ENCODE results near the gene CASZ1. TPM values are rescaled to one million over a fixed set of nuclear protein-coding genes. Genes with fewer than 3 reads are reported as not detected.

Gene CASZ1
- total and polyA plus RNA-seq, 4 donors = 3.4 to 39.0 (median 13.8) TPM

DNA sequence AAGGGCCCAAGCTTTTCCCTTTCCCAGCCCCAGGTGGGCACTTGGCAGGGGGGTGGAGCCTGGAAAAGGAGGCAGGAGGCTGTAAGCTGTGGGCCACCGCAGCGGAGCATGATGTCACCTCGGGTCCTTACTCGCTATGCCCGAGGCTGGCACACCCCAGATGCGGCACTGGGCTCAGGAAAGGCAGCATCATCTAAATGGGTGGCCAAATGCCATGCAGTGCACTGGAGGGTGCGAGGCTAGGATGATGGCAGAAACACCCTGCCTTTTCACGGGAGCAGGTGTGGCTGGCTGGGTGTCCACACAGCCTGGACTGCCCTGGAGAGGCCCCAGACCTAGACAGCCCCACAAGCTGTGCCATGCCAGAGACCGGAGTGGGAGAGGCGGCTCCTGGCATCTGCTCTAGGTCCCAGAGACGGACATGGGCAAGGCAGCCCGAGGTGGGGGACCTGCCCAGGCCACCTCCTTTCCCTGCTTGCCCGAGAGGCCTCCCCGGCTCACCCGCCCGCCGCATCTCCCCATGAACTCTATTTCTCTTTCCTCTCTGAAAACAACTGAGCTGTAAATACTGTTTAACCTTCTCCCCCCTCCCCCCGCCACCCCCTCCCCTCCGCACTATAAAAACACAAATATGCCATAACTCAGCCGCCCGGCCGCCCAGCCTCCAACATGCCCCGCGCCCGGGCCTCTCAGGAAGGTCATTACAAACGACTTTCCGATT is 124.7 kb downstream of the CASZ1 start:
- Histone ChIP-seq H3K4me3 (ENCODE audit: low read length in 2 of 2) (no peak overlapping the region), H3K9me3 (ENCODE audit: control insufficient read depth, low read length) (no peaks in the 10 kb centered on the region), H3K4me1 (ENCODE audit: control insufficient read depth in 1 of 2, insufficient read depth in 2 of 2, low read length in 2 of 2) (no peaks in the 10 kb centered on the region), H3K36me3 (ENCODE audit: control insufficient read depth in 1 of 2, insufficient read depth in 2 of 2, low read length in 1 of 2) (no peaks in the 10 kb centered on the region), H3K27me3 (ENCODE audit: control insufficient read depth in 1 of 2, insufficient read depth in 2 of 2, low read length in 1 of 2) (no peaks in the 10 kb centered on the region), H3K27ac (ENCODE audit: low read depth in 1 of 2, low read length in 2 of 2) (no peak overlapping the region)
- intact Hi-C loops (cut with DNase I) = no loop called here
- 82 to 86% methylated on average over 25 to 27 of the region's 27 CpGs for WGBS, 2 donors
- no peak for ATAC-seq (ENCODE audit: low FRiP score)
- DNase-seq = no peak

DNA sequence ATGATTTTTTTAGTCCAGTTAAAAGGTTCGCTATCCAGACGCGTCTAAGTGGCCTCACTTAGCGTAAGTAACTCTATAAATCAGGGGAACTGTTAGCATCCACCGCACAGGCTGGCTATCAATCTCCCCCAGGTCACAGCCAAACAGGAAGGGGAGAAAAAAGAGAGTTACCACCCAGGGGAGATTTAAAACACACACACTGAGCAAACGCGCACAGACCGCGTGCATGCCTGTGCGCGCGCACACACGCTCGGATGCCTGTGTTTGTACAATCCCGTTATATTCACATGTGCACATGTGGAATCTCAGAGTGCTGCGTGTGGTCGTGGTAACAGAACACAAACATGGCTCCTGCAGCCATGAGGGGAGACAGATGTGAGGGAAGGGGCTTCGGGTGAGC is 125.4 kb downstream of the CASZ1 start:
- H3K27me3 ChIP-seq (ENCODE audit: control insufficient read depth in 1 of 2, insufficient read depth in 2 of 2, low read length in 1 of 2) = no peaks in the 10 kb centered on the region
- ATAC-seq (ENCODE audit: low FRiP score) (no peak), DNase-seq (no peak)
- H3K36me3 ChIP-seq (ENCODE audit: control insufficient read depth in 1 of 2, insufficient read depth in 2 of 2, low read length in 1 of 2) = no peaks in the 10 kb centered on the region
- intact Hi-C loops (cut with DNase I) = no loop called here
- WGBS, 2 donors = 86 to 88% methylated on average over 18 of the region's 18 CpGs
- no peak overlapping the region for H3K27ac ChIP-seq (ENCODE audit: low read depth in 1 of 2, low read length in 2 of 2)
- H3K9me3 ChIP-seq (ENCODE audit: control insufficient read depth, low read length) = no peaks in the 10 kb centered on the region
- H3K4me3 ChIP-seq (ENCODE audit: low read length in 2 of 2) = no peak overlapping the region
- H3K4me1 ChIP-seq (ENCODE audit: control insufficient read depth in 1 of 2, insufficient read depth in 2 of 2, low read length in 2 of 2) = no peaks in the 10 kb centered on the region

DNA sequence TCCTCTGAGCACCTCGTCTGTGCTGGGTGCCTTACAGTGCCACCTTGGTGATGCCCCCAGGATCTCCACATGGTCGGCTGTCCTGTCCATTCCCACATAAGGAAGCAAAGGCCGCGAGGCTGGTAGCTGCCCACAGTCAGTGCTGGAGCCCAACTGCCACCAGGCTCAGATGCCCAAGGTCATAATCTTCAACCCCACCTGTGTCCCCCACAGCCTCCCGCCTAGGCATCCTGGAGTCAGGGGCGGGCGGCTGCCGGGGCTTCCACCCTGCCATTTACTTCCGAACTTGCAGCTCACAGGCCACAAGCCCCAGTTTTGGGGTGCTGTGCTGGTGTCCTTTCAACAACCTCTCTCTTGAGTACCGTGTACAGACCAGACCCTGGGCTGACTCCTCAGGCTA is 126.3 kb downstream of the CASZ1 start:
- Histone ChIP-seq H3K36me3 (ENCODE audit: control insufficient read depth in 1 of 2, insufficient read depth in 2 of 2, low read length in 1 of 2) (no peaks in the 10 kb centered on the region), H3K9me3 (ENCODE audit: control insufficient read depth, low read length) (no peaks in the 10 kb centered on the region), H3K27me3 (ENCODE audit: control insufficient read depth in 1 of 2, insufficient read depth in 2 of 2, low read length in 1 of 2) (no peaks in the 10 kb centered on the region), H3K4me3 (ENCODE audit: low read length in 2 of 2) (no peak overlapping the region), H3K4me1 (ENCODE audit: control insufficient read depth in 1 of 2, insufficient read depth in 2 of 2, low read length in 2 of 2) (no peaks in the 10 kb centered on the region), H3K27ac (ENCODE audit: low read depth in 1 of 2, low read length in 2 of 2) (no peak overlapping the region)
- ATAC-seq (ENCODE audit: low FRiP score) (no peak), DNase-seq (no peak)
- 94 to 95% methylated on average over 10 of the region's 10 CpGs for WGBS, 2 donors
- intact Hi-C loops (cut with DNase I) = no loop called here

DNA sequence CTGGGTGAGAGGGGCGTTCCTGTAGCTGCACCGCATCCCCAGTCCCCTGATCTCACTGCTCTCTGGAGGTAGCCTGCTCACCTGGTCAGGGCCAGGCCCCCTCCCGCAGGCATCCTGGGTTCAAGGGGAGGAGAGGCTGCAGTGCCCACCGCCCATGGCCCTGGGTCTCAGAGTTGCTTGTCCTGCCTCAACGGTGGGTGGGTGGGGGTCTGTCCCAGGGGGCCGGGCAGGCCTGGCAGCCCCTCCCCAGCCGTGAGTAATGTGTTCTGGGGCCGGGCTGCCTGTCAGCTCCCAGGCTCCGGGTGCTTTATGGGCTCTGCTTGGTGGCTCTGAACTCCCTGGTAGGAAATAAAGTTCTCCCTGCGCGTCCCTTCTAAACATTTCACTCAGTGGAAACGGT is 126.9 kb downstream of the CASZ1 start:
- 82 to 84% methylated on average over 12 of the region's 12 CpGs for WGBS, 2 donors
- no peaks in the 10 kb centered on the region for H3K4me1 ChIP-seq (ENCODE audit: control insufficient read depth in 1 of 2, insufficient read depth in 2 of 2, low read length in 2 of 2)

DNA sequence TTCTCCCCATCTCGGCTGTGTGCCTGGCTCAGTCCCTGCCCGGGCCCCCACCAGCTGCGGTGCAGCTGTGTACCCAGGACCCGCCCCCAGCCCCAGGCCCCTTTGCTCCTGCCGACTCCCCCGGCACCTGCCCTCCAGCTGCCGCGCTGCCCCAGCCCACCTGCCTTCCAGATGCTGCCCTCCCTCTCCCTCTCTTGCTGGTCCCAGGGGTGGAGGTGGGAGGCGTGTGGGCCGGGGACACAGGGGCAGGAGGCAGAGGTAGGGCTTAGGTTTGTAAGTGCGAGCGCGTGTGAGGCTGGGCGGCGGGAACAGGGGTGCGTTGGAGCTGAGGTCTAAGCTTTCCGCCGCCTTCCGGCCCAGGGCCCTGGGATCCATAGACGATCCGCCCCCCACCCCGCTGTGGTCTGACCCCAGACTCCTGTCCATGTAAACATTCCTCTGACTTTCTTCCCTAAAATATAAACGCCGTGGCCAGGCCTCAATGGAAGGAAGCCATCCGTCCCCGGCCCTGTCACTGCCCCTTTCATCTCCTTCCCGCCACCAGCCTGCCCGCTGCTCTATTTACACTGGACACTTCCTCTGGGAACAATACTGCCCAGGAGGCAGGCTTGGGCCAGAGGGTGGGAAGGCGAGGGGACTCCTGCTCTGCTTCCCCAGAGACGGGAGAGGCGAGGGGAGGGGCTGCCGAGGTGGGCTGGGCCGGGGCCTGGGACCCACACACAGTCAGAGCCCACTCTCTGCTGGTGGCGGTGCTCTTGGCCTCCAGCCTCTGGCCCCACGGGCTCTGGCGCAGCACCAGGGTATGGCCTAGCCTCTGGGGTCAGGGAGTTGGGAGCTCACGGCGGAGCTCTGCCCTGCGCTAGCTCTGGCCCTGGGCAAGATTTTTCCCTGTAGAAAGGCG is 128.3 kb downstream of the CASZ1 start:
- Histone ChIP-seq H3K4me1 (ENCODE audit: control insufficient read depth in 1 of 2, insufficient read depth in 2 of 2, low read length in 2 of 2) (no peaks in the 10 kb centered on the region), H3K27ac (ENCODE audit: low read depth in 1 of 2, low read length in 2 of 2) (peak overlapping the region; percentile 15 to 42), H3K9me3 (ENCODE audit: control insufficient read depth, low read length) (no peaks in the 10 kb centered on the region), H3K27me3 (ENCODE audit: control insufficient read depth in 1 of 2, insufficient read depth in 2 of 2, low read length in 1 of 2) (no peaks in the 10 kb centered on the region), H3K36me3 (ENCODE audit: control insufficient read depth in 1 of 2, insufficient read depth in 2 of 2, low read length in 1 of 2) (no peaks in the 10 kb centered on the region), H3K4me3 (ENCODE audit: low read length in 2 of 2) (no peak overlapping the region)
- WGBS, 2 donors = 38 to 52% methylated on average over 36 to 40 of the region's 40 CpGs
- intact Hi-C loops (cut with DNase I) = no loop called here
- ATAC-seq (ENCODE audit: low FRiP score) (peak; percentile 40), DNase-seq (no peak)

More for the DNA sequence above, 126.9 kb downstream of the CASZ1 start:
- H3K27ac ChIP-seq (ENCODE audit: low read depth in 1 of 2, low read length in 2 of 2) = no peak overlapping the region
- intact Hi-C loops (cut with DNase I) = no loop called here
- no peaks in the 10 kb centered on the region for H3K27me3 ChIP-seq (ENCODE audit: control insufficient read depth in 1 of 2, insufficient read depth in 2 of 2, low read length in 1 of 2)
- DNase-seq = no peak
- no peaks in the 10 kb centered on the region for H3K36me3 ChIP-seq (ENCODE audit: control insufficient read depth in 1 of 2, insufficient read depth in 2 of 2, low read length in 1 of 2)
- no peak for ATAC-seq (ENCODE audit: low FRiP score)
- H3K4me3 ChIP-seq (ENCODE audit: low read length in 2 of 2) = no peak overlapping the region
- no peaks in the 10 kb centered on the region for H3K9me3 ChIP-seq (ENCODE audit: control insufficient read depth, low read length)

DNA sequence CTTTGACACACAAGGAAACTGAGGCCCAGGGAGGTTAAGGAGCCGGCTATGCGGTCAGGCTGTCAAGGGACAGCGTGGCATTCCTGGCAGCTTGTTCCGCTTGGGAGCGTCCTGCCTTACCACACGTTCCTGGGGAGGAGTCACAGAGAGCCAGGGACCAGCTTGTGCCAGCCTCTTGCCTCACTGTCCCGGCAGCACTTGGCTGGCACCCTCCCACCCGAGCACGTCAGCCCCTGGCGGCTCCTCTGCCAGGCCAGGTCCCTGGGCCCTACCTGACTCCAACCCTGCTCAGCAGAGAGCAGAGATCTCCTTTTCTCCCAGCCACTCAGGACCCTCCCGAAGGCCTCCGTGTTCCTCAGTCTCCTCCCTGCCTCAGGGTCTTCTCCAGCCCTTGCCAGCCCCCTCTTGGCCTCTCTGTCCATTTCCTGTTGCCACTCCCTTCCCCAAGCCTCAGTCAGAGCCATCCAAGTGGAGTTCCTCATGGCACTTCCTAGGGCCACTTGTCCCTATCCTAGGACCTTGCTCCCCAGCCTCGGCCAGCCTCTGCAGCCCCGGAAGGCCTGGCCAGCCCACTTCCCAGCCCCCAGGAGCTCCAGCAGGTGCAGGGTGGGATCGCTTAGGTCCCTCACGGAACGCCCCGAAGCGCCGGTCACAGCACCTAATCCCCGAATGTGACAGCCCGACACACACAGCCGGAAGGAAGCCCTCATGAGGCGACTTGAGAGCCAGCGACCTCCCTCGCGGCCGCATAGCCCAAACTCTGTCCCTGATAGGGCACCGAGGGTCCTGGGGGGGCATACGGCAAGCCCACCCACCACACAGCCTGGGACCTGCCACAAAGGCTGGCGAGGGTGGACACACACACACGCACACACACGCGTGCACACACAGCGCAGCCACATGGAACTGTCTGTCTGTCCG is 130.3 kb downstream of the CASZ1 start:
- 69 to 70% methylated on average over 36 of the region's 36 CpGs for WGBS, 2 donors
- Histone ChIP-seq H3K9me3 (ENCODE audit: control insufficient read depth, low read length) (no peaks in the 10 kb centered on the region), H3K4me1 (ENCODE audit: control insufficient read depth in 1 of 2, insufficient read depth in 2 of 2, low read length in 2 of 2) (no peaks in the 10 kb centered on the region), H3K27ac (ENCODE audit: low read depth in 1 of 2, low read length in 2 of 2) (peak overlapping the region; percentile 14 to 51), H3K27me3 (ENCODE audit: control insufficient read depth in 1 of 2, insufficient read depth in 2 of 2, low read length in 1 of 2) (no peaks in the 10 kb centered on the region), H3K4me3 (ENCODE audit: low read length in 2 of 2) (no peak overlapping the region), H3K36me3 (ENCODE audit: control insufficient read depth in 1 of 2, insufficient read depth in 2 of 2, low read length in 1 of 2) (no peaks in the 10 kb centered on the region)
- intact Hi-C loops (cut with DNase I) = no loop called here
- ATAC-seq (ENCODE audit: low FRiP score) = peak; percentile 28
- DNase-seq = peak; percentile 89 to 93

DNA sequence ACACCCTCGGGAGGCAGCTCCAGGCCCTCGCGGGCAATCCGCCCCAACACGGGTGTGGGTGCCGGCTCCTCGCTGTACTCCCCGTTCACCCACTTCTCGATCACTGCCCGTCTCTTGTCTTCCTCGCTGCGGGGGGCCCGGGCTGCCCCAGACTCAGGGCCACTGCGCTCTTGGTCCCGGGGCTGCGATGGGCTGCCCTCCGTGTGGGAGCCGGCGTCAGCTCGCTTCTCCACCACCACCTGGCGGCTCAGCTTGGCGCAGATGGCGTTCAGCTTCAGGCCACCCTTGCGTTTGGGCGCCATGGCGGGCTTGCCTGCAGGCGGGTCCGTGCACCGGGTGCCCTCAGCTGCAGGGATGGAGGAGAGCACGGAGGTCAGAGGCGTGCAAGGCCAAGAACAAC is 131.2 kb downstream of the CASZ1 start:
- H3K27me3 ChIP-seq (ENCODE audit: control insufficient read depth in 1 of 2, insufficient read depth in 2 of 2, low read length in 1 of 2) = no peaks in the 10 kb centered on the region
- H3K9me3 ChIP-seq (ENCODE audit: control insufficient read depth, low read length) = no peaks in the 10 kb centered on the region
- no peaks in the 10 kb centered on the region for H3K4me1 ChIP-seq (ENCODE audit: control insufficient read depth in 1 of 2, insufficient read depth in 2 of 2, low read length in 2 of 2)
- intact Hi-C loops (cut with DNase I) = no loop called here
- 94 to 97% methylated on average over 31 of the region's 31 CpGs for WGBS, 2 donors
- ATAC-seq (ENCODE audit: low FRiP score) (no peak), DNase-seq (no peak)
- H3K4me3 ChIP-seq (ENCODE audit: low read length in 2 of 2) = no peak overlapping the region
- H3K27ac ChIP-seq (ENCODE audit: low read depth in 1 of 2, low read length in 2 of 2) = no peak overlapping the region
- H3K36me3 ChIP-seq (ENCODE audit: control insufficient read depth in 1 of 2, insufficient read depth in 2 of 2, low read length in 1 of 2) = no peaks in the 10 kb centered on the region

DNA sequence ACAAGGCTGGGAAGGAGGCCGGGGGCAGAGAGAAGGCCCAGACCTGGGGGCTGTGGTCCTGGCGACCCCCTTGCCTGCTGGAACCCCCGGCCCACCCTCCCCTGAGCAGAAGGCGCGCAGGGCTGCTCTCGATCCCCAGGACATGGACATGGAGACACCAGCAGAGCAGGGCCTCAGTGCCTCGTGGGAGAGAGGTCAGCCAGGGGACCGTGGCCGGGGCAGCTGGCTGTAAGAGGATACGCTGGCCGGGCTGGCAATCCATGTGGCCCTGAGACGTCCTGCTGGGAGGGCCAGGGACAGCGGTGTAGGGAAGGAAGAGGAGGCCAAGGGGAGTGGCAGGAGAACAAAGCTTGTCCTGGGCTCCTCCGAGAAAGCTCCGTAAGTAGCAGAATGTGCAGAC is 132.2 kb downstream of the CASZ1 start:
- WGBS, 2 donors = 54 to 63% methylated on average over 11 to 15 of the region's 15 CpGs
- DNase-seq (no peak), ATAC-seq (ENCODE audit: low FRiP score) (no peak)
- intact Hi-C loops (cut with DNase I) = no loop called here
- Histone ChIP-seq H3K4me3 (ENCODE audit: low read length in 2 of 2) (no peak overlapping the region), H3K36me3 (ENCODE audit: control insufficient read depth in 1 of 2, insufficient read depth in 2 of 2, low read length in 1 of 2) (no peaks in the 10 kb centered on the region), H3K9me3 (ENCODE audit: control insufficient read depth, low read length) (no peaks in the 10 kb centered on the region), H3K27me3 (ENCODE audit: control insufficient read depth in 1 of 2, insufficient read depth in 2 of 2, low read length in 1 of 2) (no peaks in the 10 kb centered on the region), H3K27ac (ENCODE audit: low read depth in 1 of 2, low read length in 2 of 2) (peak overlapping the region in 1 of 2 donors; percentile 48), H3K4me1 (ENCODE audit: control insufficient read depth in 1 of 2, insufficient read depth in 2 of 2, low read length in 2 of 2) (no peaks in the 10 kb centered on the region)

Data from aorta (tissue), 5 donors.